GM12865 (cell line): ENCODE data around the gene SLC6A11.

Experiments
- DNase-seq: peaks from one replicate; pipeline ENCODE4 v3.0.0; 2010; ENCODE audit warnings: low read depth
- H3K4me3 ChIP-seq: 2 replicates; pipeline ENCODE4 v1.5.1; 2011; ENCODE audit warnings: mild to moderate bottlenecking, low read depth, low read length, control low read depth
- CTCF ChIP-seq: IDR thresholded peaks from 2 replicates; pipeline ENCODE4 v1.5.1; 2011; ENCODE audit warnings: low read length, control low read depth, low read depth, inconsistent platforms; ENCODE audit not compliant: insufficient read depth; ENCODE audit errors: missing control alignments

The SLC6A11 gene

DNA sequence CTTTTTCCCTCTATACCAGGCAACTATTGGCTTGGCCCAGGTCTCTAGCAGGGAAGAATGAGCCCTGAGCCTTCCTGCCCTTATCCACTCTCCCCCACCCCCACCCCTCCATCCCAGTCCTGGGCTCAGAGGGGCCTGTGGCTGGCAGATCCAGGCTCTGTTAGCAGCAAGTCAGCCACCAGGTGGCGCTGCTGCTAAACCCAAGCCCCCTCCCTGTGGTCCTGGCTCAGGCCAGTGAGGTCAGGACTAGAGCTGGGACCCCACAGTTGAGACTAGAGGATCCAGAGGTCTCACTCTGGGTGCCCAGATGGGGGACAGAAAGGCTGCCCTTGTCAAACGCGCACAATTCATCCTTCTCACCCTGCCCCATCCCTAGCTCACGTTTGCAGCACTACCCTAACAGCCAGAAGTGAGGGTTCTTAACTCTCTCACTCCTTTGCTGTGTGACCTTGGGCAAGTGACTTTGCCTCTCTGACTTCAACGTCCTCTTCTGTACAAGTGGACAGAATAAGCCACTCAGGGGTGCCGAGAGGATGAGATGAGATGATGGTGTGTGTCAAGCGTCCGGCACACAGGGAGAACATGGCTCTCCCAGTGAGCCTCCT, 129.8 kb downstream of the SLC6A11 start:
- TF ChIP-seq CTCF = peak; percentile 84
- H3K4me3 ChIP-seq = no peak overlapping the region
- DNase-seq = peak; percentile 59

GRCh38 chr3:10946526-10946925, 130.5 kb downstream of the SLC6A11 start:
- no peak for TF ChIP-seq CTCF
- H3K4me3 ChIP-seq = no peak overlapping the region
- DNase-seq = no peak

DNA sequence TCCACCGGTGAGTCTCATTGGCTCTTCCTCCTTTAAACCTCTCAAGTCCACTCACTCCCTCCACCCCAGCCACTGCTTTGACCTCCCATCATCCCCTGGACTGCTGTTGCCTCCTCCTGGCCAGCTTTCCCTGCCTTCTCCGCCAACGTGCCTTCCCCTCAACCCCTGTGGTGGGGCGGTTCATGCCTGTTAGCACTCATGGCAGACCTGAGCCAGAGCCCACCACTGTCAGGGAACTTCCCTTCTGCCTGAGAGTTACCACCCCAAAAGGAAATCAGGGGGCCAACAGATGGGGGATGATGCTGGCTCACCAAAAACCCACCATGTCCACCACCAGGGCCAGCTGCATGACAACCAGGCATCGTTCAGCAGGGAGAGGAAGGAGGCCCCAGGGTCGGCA, 132.3 kb downstream of the SLC6A11 start:
- no peak for DNase-seq
- TF ChIP-seq CTCF = no peak
- H3K4me3 ChIP-seq = no peak overlapping the region

- H3K4me3 ChIP-seq = no peak overlapping the region
- no peak for TF ChIP-seq CTCF
- DNase-seq = no peak
These were observed 133.2 kb downstream of the SLC6A11 start for GRCh38 chr3:10949197-10949596.

- TF ChIP-seq CTCF = peak; percentile 36
- peak; percentile 9 for DNase-seq
These were observed 134.7 kb downstream of the SLC6A11 start for GRCh38 chr3:10950476-10951294.

GRCh38 chr3:10951295-10951926, 135.4 kb downstream of the SLC6A11 start:
- DNase-seq = no peak
- no peak for TF ChIP-seq CTCF
- H3K4me3 ChIP-seq = no peak overlapping the region

More at GRCh38 chr3:10950476-10951294, 134.7 kb downstream of the SLC6A11 start:
- H3K4me3 ChIP-seq = no peak overlapping the region
